SK-N-MC (cell line): ENCODE data around the gene CEP126.

Source experiments
- DNase-seq: peaks from one replicate; pipeline ENCODE4 v3.0.0-alpha.2; 2011; ENCODE audit warnings: low read depth, low spot score
- H3K27ac ChIP-seq: fragments of 200-600 bp; sonication (generic); 2 replicates; pipeline ENCODE4 v1.5.1; 2016; ENCODE audit warnings: mixed run types
- H3K36me3 ChIP-seq: fragments of 200-600 bp; sonication (generic); 2 replicates; pipeline ENCODE4 v1.6.1; 2017; ENCODE audit warnings: antibody characterized with exemption, low read length, mixed read lengths; ENCODE audit not compliant: insufficient read depth
- H3K4me3 ChIP-seq: fragments of 200-600 bp; sonication (generic); 2 replicates; pipeline ENCODE4 v1.5.1; 2016
- H3K9ac ChIP-seq: fragments of 200-600 bp; sonication (generic); 2 replicates; pipeline ENCODE4 v1.8.0; 2017; ENCODE audit warnings: mixed run types, mixed read lengths; ENCODE audit not compliant: insufficient read length
- H3K9me3 ChIP-seq: fragments of 200-600 bp; sonication (generic); 2 replicates; pipeline ENCODE4 v1.6.1; 2017; ENCODE audit warnings: low read depth, mild to moderate bottlenecking, antibody characterized with exemption, low read length, moderate library complexity, mixed read lengths
- EZH2 ChIP-seq: fragments of 200-600 bp; sonication (generic); IDR thresholded peaks from one replicate; pipeline ENCODE4 v1.6.1; 2017; ENCODE audit warnings: antibody characterized with exemption
- FOXP2 ChIP-seq: optimal IDR thresholded peaks from 2 replicates; pipeline ENCODE3; 2011; ENCODE audit warnings: mild to moderate bottlenecking, moderate library complexity; ENCODE audit not compliant: insufficient read depth; ENCODE audit errors: extremely low read length, control extremely low read depth
- POLR2AphosphoS5 ChIP-seq: IDR thresholded peaks from 2 replicates; pipeline ENCODE4 v1.6.1; 2012; ENCODE audit warnings: mild to moderate bottlenecking, low read depth, low read length, borderline replicate concordance

Gene CEP126

GRCh38 chr11:101881586-101881985 lies 33.2 kb upstream of the CEP126 start:
- H3K9me3 ChIP-seq = no peaks in the 10 kb centered on the region
- no peak overlapping the region for H3K27ac ChIP-seq
- no peaks in the 10 kb centered on the region for H3K36me3 ChIP-seq
- no peak overlapping the region for H3K9ac ChIP-seq
- TF ChIP-seq EZH2 = no peak
- no peak for TF ChIP-seq FOXP2
- no peak for TF ChIP-seq POLR2AphosphoS5
- no peak for DNase-seq
- H3K4me3 ChIP-seq = no peak overlapping the region

GRCh38 chr11:101885631-101886030 lies 29.2 kb upstream of the CEP126 start:
- no peak for DNase-seq
- H3K4me3 ChIP-seq = no peak overlapping the region
- no peak overlapping the region for H3K9ac ChIP-seq
- H3K27ac ChIP-seq = no peak overlapping the region
- no peaks in the 10 kb centered on the region for H3K9me3 ChIP-seq
- H3K36me3 ChIP-seq = no peaks in the 10 kb centered on the region
- TF ChIP-seq POLR2AphosphoS5 = no peak
- no peak for TF ChIP-seq EZH2
- TF ChIP-seq FOXP2 = no peak

GRCh38 chr11:101889767-101890166 lies 25.0 kb upstream of the CEP126 start:
- Histone ChIP-seq H3K36me3 (no peaks in the 10 kb centered on the region), H3K9ac (no peak overlapping the region), H3K27ac (no peak overlapping the region), H3K9me3 (no peaks in the 10 kb centered on the region), H3K4me3 (no peak overlapping the region)
- DNase-seq = no peak
- TF ChIP-seq EZH2 (no peak), FOXP2 (no peak), POLR2AphosphoS5 (no peak)

- H3K4me3 ChIP-seq = no peak overlapping the region
- DNase-seq = no peak
- no peaks in the 10 kb centered on the region for H3K9me3 ChIP-seq
- no peak overlapping the region for H3K27ac ChIP-seq
- no peak overlapping the region for H3K9ac ChIP-seq
- H3K36me3 ChIP-seq = no peaks in the 10 kb centered on the region
- TF ChIP-seq EZH2 (no peak), FOXP2 (no peak), POLR2AphosphoS5 (no peak)
Observed at GRCh38 chr11:101894505-101894904, 20.3 kb upstream of the CEP126 start.

GRCh38 chr11:101907815-101908214 lies 7.0 kb upstream of the CEP126 start:
- no peak for DNase-seq
- no peak overlapping the region for H3K27ac ChIP-seq
- H3K9me3 ChIP-seq = no peaks in the 10 kb centered on the region
- no peaks in the 10 kb centered on the region for H3K36me3 ChIP-seq
- TF ChIP-seq POLR2AphosphoS5 = no peak
- TF ChIP-seq EZH2 = no peak
- TF ChIP-seq FOXP2 = no peak
- H3K9ac ChIP-seq = no peak overlapping the region
- H3K4me3 ChIP-seq = no peak overlapping the region

- no peaks in the 10 kb centered on the region for H3K36me3 ChIP-seq
- no peak for DNase-seq
- H3K9ac ChIP-seq = no peak overlapping the region
- no peak overlapping the region for H3K4me3 ChIP-seq
- H3K9me3 ChIP-seq = no peaks in the 10 kb centered on the region
- H3K27ac ChIP-seq = no peak overlapping the region
- TF ChIP-seq EZH2 (no peak), POLR2AphosphoS5 (no peak), FOXP2 (no peak)
Observed at GRCh38 chr11:101909087-101909486, 5.7 kb upstream of the CEP126 start.

GRCh38 chr11:101912823-101913284 lies 2.0 kb upstream of the CEP126 start:
- Histone ChIP-seq H3K36me3 (no peaks in the 10 kb centered on the region), H3K9me3 (no peaks in the 10 kb centered on the region), H3K4me3 (no peak overlapping the region), H3K9ac (no peak overlapping the region), H3K27ac (no peak overlapping the region)
- TF ChIP-seq FOXP2 (no peak), POLR2AphosphoS5 (no peak), EZH2 (no peak)
- DNase-seq = no peak

GRCh38 chr11:101913656-101914055 lies 1.2 kb upstream of the CEP126 start:
- TF ChIP-seq POLR2AphosphoS5 (no peak), EZH2 (no peak), FOXP2 (no peak)
- no peaks in the 10 kb centered on the region for H3K36me3 ChIP-seq
- no peak for DNase-seq
- no peak overlapping the region for H3K27ac ChIP-seq
- H3K9ac ChIP-seq = no peak overlapping the region
- no peaks in the 10 kb centered on the region for H3K9me3 ChIP-seq
- no peak overlapping the region; the same call in 1 of the 2 replicates for H3K4me3 ChIP-seq

GRCh38 chr11:101914341-101914737 lies 471 bp upstream of the CEP126 start:
- Histone ChIP-seq H3K27ac (no peak overlapping the region), H3K4me3 (peak overlapping the region; percentile 86), H3K36me3 (no peaks in the 10 kb centered on the region), H3K9ac (no peak overlapping the region), H3K9me3 (no peaks in the 10 kb centered on the region)
- DNase-seq = no peak
- no peak for TF ChIP-seq FOXP2
- no peak for TF ChIP-seq POLR2AphosphoS5
- TF ChIP-seq EZH2 = no peak
